OCI-LY1 (cell line): Measurements from ENCODE around the gene GRK1.

Experiments
- H2AFZ ChIP-seq: fragments of 200-600 bp; sonication (generic), shearing (Covaris generic); 2 replicates; pipeline ENCODE4 v1.6.0; 2014; ENCODE audit warnings: antibody characterized with exemption, mild to moderate bottlenecking, low read length
- H3F3A ChIP-seq: fragments of 200-600 bp; sonication (generic), shearing (Covaris generic); 2 replicates; pipeline ENCODE4 v1.6.0; 2014; ENCODE audit warnings: mild to moderate bottlenecking, antibody characterized with exemption, low read length, moderate library complexity; ENCODE audit not compliant: insufficient read depth
- H3K27ac ChIP-seq: fragments of 200-600 bp; sonication (generic); 2 replicates; pipeline ENCODE4 v1.5.1; 2014; ENCODE audit warnings: low read length, mixed run types, mild to moderate bottlenecking, low read depth; ENCODE audit not compliant: poor library complexity, severe bottlenecking
- H3K27me3 ChIP-seq: fragments of 200-600 bp; sonication (generic); 2 replicates; pipeline ENCODE4 v1.6.0; 2014; ENCODE audit warnings: antibody characterized with exemption, mild to moderate bottlenecking, low read length, moderate library complexity; ENCODE audit not compliant: insufficient read depth
- H3K36me3 ChIP-seq: fragments of 200-600 bp; sonication (generic); 2 replicates; pipeline ENCODE4 v1.6.1; 2014; ENCODE audit warnings: mild to moderate bottlenecking, antibody characterized with exemption, low read length, moderate library complexity, mixed read lengths; ENCODE audit not compliant: insufficient read depth
- H3K4me1 ChIP-seq: fragments of 200-600 bp; sonication (generic); 2 replicates; pipeline ENCODE4 v1.5.1; 2014; ENCODE audit warnings: mild to moderate bottlenecking, low read length, moderate library complexity; ENCODE audit not compliant: insufficient read depth, severe bottlenecking
- H3K4me2 ChIP-seq: fragments of 200-600 bp; sonication (generic), shearing (Covaris generic); 2 replicates; pipeline ENCODE4 v1.6.1; 2014; ENCODE audit warnings: low read length
- H3K4me3 ChIP-seq: fragments of 200-600 bp; sonication (generic); 2 replicates; pipeline ENCODE4 v1.5.1; 2014; ENCODE audit warnings: low read length, low read depth, mild to moderate bottlenecking, mixed read lengths; ENCODE audit not compliant: poor library complexity, severe bottlenecking
- H3K79me2 ChIP-seq: fragments of 200-600 bp; shearing (Covaris generic); 2 replicates; pipeline ENCODE4 v1.6.1; 2016; ENCODE audit warnings: mixed run types, low read length, mixed read lengths; ENCODE audit not compliant: insufficient read depth
- H3K9ac ChIP-seq: fragments of 200-600 bp; sonication (generic), shearing (Covaris generic); 2 replicates; pipeline ENCODE4 v1.6.1; 2014; ENCODE audit warnings: mild to moderate bottlenecking, low read length, mixed read lengths
- H3K9me2 ChIP-seq: fragments of 200-600 bp; sonication (generic), shearing (Covaris generic); 2 replicates; pipeline ENCODE4 v1.6.1; 2014; ENCODE audit warnings: low read depth, mild to moderate bottlenecking, low read length, mixed read lengths
- H3K9me3 ChIP-seq: fragments of 200-600 bp; shearing (Covaris generic); 2 replicates; pipeline ENCODE4 v1.6.1; 2014; ENCODE audit warnings: low read length, mixed read lengths
- H4K20me1 ChIP-seq: fragments of 200-600 bp; sonication (generic), shearing (Covaris generic); 2 replicates; pipeline ENCODE4 v1.6.0; 2016; ENCODE audit warnings: mild to moderate bottlenecking, low read length; ENCODE audit not compliant: insufficient read depth
- CTCF ChIP-seq: fragments of 200-600 bp; sonication (generic), shearing (Covaris generic); IDR thresholded peaks from 2 replicates; pipeline ENCODE4 v1.5.1; 2017; ENCODE audit warnings: mild to moderate bottlenecking, antibody characterized with exemption, low read length, moderate library complexity, mixed read lengths
- EZH2 ChIP-seq: fragments of 200-600 bp; sonication (generic), shearing (Covaris generic); IDR thresholded peaks from 2 replicates; pipeline ENCODE4 v1.8.0; 2017; ENCODE audit warnings: borderline replicate concordance, mixed run types, mild to moderate bottlenecking, antibody characterized with exemption, low read length, moderate library complexity, mixed read lengths

GRK1 gene

GRCh38 chr13:113654591-113655345 lies 12.3 kb upstream of the GRK1 start:
- H3F3A ChIP-seq = no peaks in the 10 kb centered on the region
- no peaks in the 10 kb centered on the region for H3K9me3 ChIP-seq
- TF ChIP-seq EZH2 (no peak), CTCF (no peak)
- no peak overlapping the region for H3K9ac ChIP-seq
- no peak overlapping the region for H3K27ac ChIP-seq
- H3K27me3 ChIP-seq = peaks cover 9% of the 10 kb centered on the region; the same call in 1 of the 2 replicates
- H3K79me2 ChIP-seq = no peaks in the 10 kb centered on the region
- no peak overlapping the region for H2AFZ ChIP-seq
- no peak overlapping the region for H3K4me3 ChIP-seq
- no peak overlapping the region for H3K4me2 ChIP-seq
- H3K36me3 ChIP-seq = no peaks in the 10 kb centered on the region
- no peaks in the 10 kb centered on the region for H4K20me1 ChIP-seq
- H3K4me1 ChIP-seq = no peaks in the 10 kb centered on the region
- H3K9me2 ChIP-seq = no peaks in the 10 kb centered on the region

GRCh38 chr13:113655346-113656002 lies 11.5 kb upstream of the GRK1 start:
- H3K4me1 ChIP-seq = no peaks in the 10 kb centered on the region
- no peaks in the 10 kb centered on the region for H3F3A ChIP-seq
- no peak overlapping the region for H3K4me2 ChIP-seq
- no peaks in the 10 kb centered on the region for H3K9me3 ChIP-seq
- no peak overlapping the region for H3K9ac ChIP-seq
- H4K20me1 ChIP-seq = no peaks in the 10 kb centered on the region
- no peak for TF ChIP-seq CTCF
- TF ChIP-seq EZH2 = no peak
- no peak overlapping the region for H2AFZ ChIP-seq
- peaks cover 9% of the 10 kb centered on the region; the same call in 1 of the 2 replicates for H3K27me3 ChIP-seq
- H3K79me2 ChIP-seq = no peaks in the 10 kb centered on the region
- no peaks in the 10 kb centered on the region for H3K9me2 ChIP-seq
- no peaks in the 10 kb centered on the region for H3K36me3 ChIP-seq
- no peak overlapping the region for H3K27ac ChIP-seq
- no peak overlapping the region for H3K4me3 ChIP-seq

GRCh38 chr13:113656003-113656588 lies 10.9 kb upstream of the GRK1 start:
- Histone ChIP-seq H3K4me2 (no peak overlapping the region), H4K20me1 (no peaks in the 10 kb centered on the region), H3K27me3 (peaks cover 9% of the 10 kb centered on the region; the same call in 1 of the 2 replicates), H2AFZ (no peak overlapping the region), H3K9me3 (peaks cover 3% of the 10 kb centered on the region; the same call in 1 of the 2 replicates), H3K4me1 (no peaks in the 10 kb centered on the region), H3F3A (no peaks in the 10 kb centered on the region), H3K27ac (no peak overlapping the region), H3K4me3 (no peak overlapping the region), H3K79me2 (no peaks in the 10 kb centered on the region), H3K9me2 (no peaks in the 10 kb centered on the region), H3K9ac (no peak overlapping the region), H3K36me3 (no peaks in the 10 kb centered on the region)
- TF ChIP-seq CTCF (no peak), EZH2 (no peak)
